GM18868 (cell line): Measurements from ENCODE around the gene ZBTB20.

Source experiments
- ATAC-seq: cut with Tn5 transposase; IDR thresholded peaks from one replicate; pipeline ENCODE4 v1.9.1; 2021; ENCODE audit warnings: mild to moderate bottlenecking, moderate library complexity; ENCODE audit not compliant: unreplicated experiment

ZBTB20 gene

DNA sequence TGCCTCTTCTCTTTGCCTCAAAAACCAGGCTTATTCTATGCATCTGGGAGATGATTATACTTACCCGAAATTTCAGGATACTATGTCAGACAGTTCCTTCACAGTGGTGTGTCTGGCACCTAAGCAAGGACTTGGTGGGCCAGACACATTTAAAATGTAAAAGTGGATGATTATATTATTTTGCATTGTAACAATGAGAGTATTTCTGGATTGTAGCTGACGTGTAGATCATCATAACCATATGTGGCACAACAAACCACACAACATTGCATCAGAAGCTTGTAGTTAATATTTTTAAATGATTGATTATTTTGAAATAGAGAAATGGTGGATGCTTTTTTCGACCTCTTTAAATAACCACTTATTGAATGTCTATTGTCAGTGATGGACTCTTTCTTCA is 744.2 kb downstream of the ZBTB20 start:
- no peak for ATAC-seq

- ATAC-seq, result no peak
These were observed 745.7 kb downstream of the ZBTB20 start for GRCh38 chr3:114401346-114401745.

DNA sequence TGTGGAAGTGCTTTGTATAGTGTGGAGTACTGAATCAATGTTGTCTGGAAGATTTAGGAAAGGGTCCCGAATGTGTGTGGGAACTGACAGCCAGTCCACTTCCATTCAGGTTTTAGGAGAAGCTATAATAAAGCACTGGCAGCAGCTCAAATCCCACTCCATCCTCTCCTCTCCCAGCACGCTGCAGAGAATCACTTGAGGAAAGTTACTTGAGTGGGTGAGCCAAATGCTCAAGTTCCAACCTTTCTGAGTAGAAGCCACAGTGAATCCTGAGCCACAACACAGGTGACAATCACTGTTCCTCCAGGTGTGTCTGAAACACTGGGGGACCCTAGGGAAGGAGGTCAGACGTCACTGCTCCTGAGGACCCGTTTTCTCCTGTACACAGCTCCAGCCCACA is 746.7 kb downstream of the ZBTB20 start:
- no peak for ATAC-seq

DNA sequence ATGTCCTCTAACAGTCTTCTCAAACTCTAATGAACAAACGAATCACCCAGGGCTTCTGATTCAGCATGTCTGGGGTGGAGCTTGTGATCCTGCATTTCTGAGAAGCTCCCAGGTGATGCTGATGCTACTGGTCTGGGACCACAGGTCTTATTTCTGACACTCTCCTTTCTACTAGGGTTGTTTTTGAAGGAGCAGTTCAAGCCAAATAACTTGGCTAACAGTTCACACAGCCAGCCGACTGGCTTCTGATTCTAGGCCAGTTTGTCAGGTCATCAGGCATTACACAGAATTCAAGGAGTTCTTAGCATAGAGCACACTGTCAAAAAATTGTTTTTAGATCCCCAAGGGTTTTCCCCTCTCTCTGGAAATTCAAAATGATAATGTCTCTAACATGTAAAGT is 752.5 kb downstream of the ZBTB20 start:
- ATAC-seq, result no peak

- no peak for ATAC-seq
These were observed 753.6 kb downstream of the ZBTB20 start for GRCh38 chr3:114393367-114394072.

- no peak for ATAC-seq
These were observed 754.3 kb downstream of the ZBTB20 start for GRCh38 chr3:114392831-114393230.

GRCh38 chr3:114389156-114389555 is 757.9 kb downstream of the ZBTB20 start:
- ATAC-seq, result no peak

GRCh38 chr3:114384558-114384903 is 762.6 kb downstream of the ZBTB20 start:
- ATAC-seq, result no peak

GRCh38 chr3:114383875-114384557 is 763.1 kb downstream of the ZBTB20 start:
- ATAC-seq, result peak; percentile 91

DNA sequence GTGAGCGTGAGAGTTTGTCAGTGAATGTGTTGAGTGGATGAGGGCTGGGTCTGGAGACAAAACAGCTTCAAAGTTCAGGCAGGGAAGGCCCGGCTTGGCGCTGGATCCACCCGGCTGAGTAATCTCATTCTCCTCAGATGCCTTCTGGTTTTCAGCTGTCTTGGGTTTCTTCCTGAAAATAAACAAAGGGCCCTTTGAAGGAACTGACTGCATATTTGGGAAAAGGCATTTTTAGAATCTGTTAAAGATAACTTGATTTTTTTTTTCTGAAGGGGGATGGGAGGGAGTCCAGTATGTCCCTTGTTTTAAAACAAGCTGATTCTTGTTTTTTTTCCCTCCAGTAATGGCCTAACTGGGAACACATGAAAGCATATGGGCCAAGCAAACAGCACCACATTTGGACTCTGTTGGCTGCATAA is 766.8 kb downstream of the ZBTB20 start:
- no peak for ATAC-seq

- no peak for ATAC-seq
These were observed 767.8 kb downstream of the ZBTB20 start for GRCh38 chr3:114379266-114379665.

DNA sequence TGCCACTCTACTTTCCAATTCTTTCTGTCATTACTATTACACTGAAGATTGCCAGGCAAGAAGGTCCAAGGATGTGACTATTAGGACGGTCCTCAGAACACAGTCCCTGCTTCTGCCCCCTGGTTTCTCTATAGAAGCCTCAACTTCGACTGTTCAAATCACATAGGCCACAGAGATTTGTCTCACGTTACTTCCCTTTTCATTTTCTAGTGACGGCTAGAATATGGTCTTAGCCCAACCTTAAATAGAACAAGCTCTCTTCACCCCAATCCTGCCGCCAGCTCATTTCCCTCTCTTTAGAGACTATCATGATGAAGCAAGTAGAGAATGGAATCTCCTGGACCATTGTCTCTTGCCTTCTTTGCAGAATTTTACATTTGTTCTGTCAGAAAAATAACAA is 768.3 kb downstream of the ZBTB20 start:
- ATAC-seq, result peak; percentile 83

GRCh38 chr3:114377426-114377825 is 769.7 kb downstream of the ZBTB20 start:
- no peak for ATAC-seq

DNA sequence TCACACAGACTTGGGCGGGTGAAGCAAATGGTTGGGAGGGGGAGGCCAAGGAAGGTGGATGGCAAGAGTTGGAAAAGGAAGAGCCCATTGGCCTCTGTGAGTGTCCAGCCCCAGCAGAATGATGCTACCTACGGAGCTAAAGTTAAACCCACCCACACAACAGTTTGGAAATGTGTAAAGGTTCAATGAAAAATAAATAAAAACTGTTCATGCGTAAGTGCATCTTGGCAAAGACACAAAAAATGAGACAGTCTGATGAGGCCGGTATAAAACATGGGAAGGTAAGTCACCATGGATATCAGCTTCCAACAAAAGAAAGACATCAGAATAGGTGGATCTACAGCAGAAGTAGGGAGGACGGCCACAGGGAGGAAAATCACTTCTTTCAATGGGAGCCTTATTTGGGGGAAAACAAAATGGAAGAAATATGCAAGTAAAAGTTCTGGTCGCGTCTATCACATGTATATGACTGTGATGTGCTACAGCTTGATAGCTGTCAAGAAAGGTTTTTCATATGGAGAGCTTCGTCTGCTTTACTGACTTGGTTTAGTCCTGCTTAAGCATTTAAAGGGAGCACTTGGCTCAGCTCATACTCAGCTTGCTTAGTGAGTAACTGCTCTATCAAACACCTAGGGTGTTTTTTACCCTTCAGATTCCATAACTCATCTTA is 770.4 kb downstream of the ZBTB20 start:
- no peak for ATAC-seq

- ATAC-seq, result no peak
These were observed 771.3 kb downstream of the ZBTB20 start for GRCh38 chr3:114375608-114376421.

DNA sequence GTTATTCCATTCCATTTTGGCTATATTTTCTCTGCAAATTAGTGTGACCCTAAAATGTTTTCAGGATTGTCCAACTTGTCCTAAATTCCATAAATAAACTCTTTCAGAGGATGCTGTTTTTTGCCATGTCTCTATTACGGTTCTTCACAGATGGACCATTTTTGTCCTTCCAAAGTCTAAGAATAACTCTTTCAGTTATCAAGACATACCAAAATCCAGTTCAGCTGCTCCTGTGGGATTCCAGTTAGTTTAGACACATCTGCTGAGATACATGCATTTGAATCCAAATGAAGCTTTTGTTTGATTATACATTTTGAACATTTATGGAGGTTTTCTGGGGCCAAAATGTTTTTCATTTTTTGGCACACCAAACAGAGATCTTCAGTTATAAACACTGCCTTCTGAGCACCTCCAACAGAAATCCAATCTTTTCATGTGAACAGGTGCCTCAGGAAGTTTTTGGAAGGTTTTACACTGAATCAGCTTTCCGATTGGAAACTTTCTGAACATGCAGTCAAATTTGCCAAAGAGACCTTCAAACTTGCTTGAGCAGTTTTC is 772.6 kb downstream of the ZBTB20 start:
- no peak for ATAC-seq

- ATAC-seq, result no peak
These were observed 776.4 kb downstream of the ZBTB20 start for GRCh38 chr3:114370537-114371174.

- no peak for ATAC-seq
These were observed 781.2 kb downstream of the ZBTB20 start for GRCh38 chr3:114365909-114366308.

DNA sequence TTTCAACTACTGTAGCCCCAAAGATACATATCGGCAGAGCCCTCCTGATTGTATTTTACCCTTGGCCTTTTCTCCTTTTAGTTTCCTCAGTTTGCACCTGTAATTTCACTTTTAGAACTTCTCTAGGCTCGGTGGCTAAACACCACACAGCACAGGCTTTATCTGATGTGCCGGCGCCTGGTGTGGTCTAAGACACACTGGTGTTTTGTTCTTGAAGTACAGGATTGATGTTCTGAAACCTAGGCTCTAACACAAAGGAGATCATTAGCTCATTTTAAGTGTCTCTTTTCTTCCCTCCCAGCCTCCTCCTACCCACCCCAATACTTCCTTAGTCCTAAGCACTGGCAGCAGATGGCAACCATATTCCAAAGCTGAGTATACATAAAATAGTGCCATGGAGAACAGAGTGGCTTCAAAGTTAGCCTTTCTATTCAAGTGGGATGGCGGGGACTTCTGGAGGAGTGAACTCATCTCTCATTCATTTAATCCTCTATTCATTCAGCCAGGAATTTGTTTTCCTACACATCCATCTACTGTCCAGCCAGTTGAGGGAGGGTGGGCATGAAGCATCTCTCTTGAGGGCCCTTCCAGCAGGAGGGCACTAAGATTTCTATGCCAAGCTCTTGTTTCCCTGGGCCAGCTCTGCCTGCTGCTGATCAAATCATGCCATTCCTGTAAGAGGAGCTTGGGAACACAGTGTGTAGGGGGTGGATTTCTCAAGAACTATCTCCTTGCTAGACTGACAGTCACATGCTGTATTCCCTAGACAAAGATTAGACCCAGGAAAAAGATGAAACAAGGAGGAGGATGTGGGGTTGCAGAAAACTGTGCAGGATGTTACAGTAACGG is 782.1 kb downstream of the ZBTB20 start:
- no peak for ATAC-seq
